NCI-H1417 (cell line): ENCODE measurements around the gene PDLIM3.
"Not testable (repeated sequence)": the region's sequence is repeated elsewhere in the genome, so short reads cannot be mapped to it uniquely, and the experiment has no call there.

ENCODE experiments used
- DNase-seq, 3 experiments: peaks; one replicate each; lab custom pipeline; 2025; lab: John Stamatoyannopoulos, UW

Gene PDLIM3

GRCh38 chr4:185554365-185555126, 19.2 kb upstream of the PDLIM3 start:
- DNase-seq, result no peak

DNA sequence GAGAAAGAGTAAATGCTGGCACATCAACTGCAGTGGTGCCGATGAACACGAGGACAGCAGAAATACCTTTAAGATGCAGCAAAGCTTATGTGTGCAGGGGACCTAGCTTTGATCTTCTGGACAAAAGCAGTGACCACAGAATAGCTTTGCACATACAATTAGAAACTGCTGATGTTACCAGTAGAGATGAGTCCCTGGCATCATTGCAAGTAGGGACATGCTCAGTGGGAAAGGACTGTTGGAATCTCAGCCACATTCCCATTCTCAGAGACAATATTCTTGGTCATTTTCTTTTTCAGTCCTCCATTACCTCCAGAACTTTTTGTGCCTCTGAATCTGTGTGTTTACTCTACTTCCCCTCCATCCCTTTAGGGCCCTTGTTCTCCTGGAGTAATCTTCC, 16.9 kb upstream of the PDLIM3 start:
- DNase-seq, result no peak

- no peak for DNase-seq
Measured at GRCh38 chr4:185550933-185551332, 15.6 kb upstream of the PDLIM3 start.

GRCh38 chr4:185549095-185549639, 13.9 kb upstream of the PDLIM3 start:
- DNase-seq, result no peak

DNA sequence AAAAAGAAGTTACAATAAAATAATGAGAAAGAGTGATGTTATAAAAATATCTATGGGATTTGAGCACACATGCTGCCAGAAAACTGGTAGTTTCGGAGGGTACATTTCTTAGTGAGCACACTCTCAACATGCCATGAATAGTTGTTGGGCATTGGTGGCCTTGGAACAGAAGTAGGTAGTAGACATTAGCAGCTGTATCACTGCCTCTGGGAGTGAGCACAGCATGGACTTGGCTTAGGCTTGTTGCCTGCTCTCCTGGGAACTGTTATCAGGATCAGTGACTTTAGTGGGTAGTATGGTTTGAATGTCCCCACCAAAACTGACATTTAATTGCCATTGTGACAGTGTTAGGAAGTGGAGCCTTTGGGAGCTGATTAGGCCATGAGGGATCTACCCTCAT, 13.3 kb upstream of the PDLIM3 start:
- DNase-seq, result no peak

GRCh38 chr4:185546335-185546734, 11.0 kb upstream of the PDLIM3 start:
- DNase-seq, result no peak

- DNase-seq, result no peak
Measured at GRCh38 chr4:185542626-185543315, 7.5 kb upstream of the PDLIM3 start.

DNA sequence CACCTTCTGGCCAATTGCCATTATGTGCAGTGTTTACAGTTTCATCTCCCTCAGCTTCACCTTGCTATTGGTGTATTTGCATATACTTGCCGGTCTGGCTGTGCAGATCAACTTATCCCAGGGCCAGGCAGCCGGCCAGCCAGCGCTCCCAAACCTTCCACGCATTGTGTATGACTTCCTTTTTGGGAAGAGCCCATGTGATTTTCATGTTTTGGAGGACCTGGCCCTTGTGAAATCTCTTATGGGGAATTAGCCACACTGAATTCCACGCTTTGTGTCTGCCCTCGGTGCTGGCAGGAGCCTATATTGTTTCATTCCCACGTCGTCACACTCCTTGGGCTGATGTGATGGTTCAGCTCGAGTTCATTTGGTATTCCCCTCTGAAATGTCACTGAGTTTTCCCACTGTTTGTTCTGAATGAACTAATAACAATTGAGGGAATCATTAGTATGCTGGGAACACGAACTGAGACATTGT, 6.0 kb upstream of the PDLIM3 start:
- DNase-seq, result no peak

DNA sequence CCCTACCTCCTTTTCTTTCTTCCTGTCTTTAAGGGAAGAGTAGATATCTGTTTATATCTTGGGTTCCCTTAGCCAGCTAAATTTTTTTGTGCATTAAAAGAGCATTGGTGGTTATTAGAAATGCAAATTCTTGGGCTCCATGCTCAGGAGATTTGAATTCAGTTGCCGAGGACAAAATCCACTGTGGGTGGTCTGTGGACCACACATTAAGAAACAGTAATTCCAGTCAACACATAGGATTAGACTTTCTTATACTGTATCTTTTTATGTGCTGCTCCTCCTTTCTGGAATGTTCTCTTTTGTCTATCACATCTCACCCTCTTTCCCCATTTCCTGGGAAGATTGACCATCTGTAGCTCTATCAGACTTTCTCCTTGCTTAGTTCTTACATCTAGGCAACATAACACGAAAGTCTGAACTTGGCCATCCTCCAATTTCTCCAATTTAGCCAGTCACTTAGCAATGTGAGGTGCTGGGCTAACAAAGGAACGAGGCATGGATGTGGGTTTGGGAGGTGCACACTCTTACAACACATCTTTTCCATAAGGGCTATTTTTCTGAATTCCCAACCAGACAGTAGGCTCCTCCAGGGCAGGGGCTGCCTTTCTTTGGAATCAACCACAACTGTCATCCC, 5.3 kb upstream of the PDLIM3 start:
- DNase-seq, result no peak

GRCh38 chr4:185540040-185540439, 4.7 kb upstream of the PDLIM3 start:
- no peak for DNase-seq

- DNase-seq, result no peak
Measured at GRCh38 chr4:185538806-185539205, 3.5 kb upstream of the PDLIM3 start.

DNA sequence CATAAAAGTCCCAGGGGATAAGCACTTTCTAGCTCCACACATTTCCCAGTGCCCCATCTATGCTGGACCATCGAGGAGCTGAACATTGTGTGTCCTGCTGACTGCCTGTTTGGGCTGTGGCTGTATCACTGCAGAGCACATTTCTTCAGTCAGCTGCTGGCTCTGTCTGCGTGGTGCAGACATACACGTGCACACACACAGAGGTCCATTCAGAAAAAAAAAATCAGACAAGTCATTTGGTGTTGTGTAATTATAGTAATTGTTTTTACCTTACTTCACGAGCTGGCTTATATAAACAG, 1.1 kb upstream of the PDLIM3 start:
- DNase-seq, result peak in 1 of 3 experiments; percentile 61

- peak in 2 of 3 experiments; percentile 55 to 71 for DNase-seq
Measured at GRCh38 chr4:185535612-185536410, 504 bp upstream of the PDLIM3 start.

GRCh38 chr4:185534511-185534865, 819 bp downstream of the PDLIM3 start:
- peak in 1 of 3 experiments; percentile 48 for DNase-seq

- no peak for DNase-seq
Measured at GRCh38 chr4:185532795-185533324, 2.4 kb downstream of the PDLIM3 start.

GRCh38 chr4:185532293-185532692, 3.0 kb downstream of the PDLIM3 start:
- DNase-seq, result no peak

- DNase-seq, result not testable (repeated sequence)
Measured at GRCh38 chr4:185531654-185532053, 3.7 kb downstream of the PDLIM3 start.

- DNase-seq, result no peak
Measured at GRCh38 chr4:185529413-185529812, 5.9 kb downstream of the PDLIM3 start.

DNA sequence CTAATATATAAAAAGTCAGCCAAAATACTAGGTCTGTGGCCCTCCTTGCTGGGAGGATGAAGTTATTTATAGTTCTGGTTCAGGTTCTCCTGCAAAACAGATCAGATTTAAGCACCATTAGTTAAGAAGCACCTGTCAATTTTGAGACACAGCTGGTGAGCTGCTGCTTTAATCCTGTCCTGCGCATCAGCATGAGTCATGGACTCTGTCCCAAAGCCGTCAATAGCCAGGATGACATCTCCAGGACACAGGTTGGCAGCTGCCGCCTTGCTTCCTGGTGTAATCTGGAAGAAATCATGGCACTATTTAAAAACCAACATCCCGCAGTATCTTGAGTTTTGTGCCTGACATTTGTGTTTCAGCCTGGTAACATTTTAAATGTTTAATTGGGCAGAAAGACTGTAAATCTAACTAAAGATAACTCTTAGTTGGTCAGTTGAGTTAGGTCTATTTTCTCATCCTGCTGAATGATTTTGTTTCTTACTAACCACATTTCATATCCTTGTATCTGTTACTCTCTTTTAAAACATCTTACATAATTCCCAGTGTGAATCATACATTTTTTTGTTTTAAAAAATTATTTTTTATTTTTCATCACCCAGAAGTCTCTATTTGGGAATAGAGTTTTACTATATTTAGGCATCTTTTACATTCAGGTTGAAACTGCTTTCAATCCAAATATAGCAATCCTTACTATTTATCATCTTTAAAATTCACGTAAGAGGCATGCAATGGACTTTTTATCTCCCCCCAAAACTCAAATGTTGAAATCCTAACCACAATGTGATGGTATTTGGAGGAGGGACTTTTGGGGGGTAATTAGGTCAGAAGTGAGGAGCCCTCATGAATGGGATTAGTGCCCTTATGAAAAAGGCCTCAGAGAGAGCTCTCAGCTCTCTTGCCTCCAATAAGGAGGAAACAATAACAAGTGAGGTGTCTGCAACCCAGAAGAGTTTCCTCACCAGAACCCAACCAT, 10.1 kb downstream of the PDLIM3 start:
- no peak for DNase-seq

DNA sequence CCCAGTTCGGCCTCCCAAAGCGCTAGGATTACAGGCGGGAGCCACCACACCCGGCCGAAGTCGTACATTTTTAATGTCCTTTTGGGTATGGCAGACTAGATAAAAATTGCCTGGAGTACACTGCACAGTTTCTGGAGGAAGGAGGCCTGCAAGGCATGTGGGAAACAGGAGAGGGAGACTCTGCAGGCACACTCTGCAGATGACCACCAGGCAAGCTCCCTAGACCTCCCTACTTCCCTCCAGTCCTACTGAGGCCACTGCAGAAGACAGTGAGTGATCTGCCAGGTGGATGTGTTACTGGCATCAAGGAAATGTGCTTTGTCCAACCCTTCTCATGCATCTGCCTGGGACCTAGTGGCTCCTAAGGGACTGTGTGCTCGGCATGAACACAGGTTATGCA, 11.4 kb downstream of the PDLIM3 start:
- no peak for DNase-seq

- DNase-seq, result no peak
Measured at GRCh38 chr4:185522451-185522850, 12.9 kb downstream of the PDLIM3 start.
